ENCODE measurements around the gene PRSS2. TPM values are rescaled to one million over a fixed set of nuclear protein-coding genes. Genes with fewer than 3 reads are reported as not detected.
"Not testable (repeated sequence)": the region's sequence is repeated elsewhere in the genome, so short reads cannot be mapped to it uniquely, and the experiment has no call there.

The PRSS2 gene
- total RNA-seq, 3 donors from 2014 or later (not counting 1 experiment from before 2014, with no cell fraction given): not detected

DNA sequence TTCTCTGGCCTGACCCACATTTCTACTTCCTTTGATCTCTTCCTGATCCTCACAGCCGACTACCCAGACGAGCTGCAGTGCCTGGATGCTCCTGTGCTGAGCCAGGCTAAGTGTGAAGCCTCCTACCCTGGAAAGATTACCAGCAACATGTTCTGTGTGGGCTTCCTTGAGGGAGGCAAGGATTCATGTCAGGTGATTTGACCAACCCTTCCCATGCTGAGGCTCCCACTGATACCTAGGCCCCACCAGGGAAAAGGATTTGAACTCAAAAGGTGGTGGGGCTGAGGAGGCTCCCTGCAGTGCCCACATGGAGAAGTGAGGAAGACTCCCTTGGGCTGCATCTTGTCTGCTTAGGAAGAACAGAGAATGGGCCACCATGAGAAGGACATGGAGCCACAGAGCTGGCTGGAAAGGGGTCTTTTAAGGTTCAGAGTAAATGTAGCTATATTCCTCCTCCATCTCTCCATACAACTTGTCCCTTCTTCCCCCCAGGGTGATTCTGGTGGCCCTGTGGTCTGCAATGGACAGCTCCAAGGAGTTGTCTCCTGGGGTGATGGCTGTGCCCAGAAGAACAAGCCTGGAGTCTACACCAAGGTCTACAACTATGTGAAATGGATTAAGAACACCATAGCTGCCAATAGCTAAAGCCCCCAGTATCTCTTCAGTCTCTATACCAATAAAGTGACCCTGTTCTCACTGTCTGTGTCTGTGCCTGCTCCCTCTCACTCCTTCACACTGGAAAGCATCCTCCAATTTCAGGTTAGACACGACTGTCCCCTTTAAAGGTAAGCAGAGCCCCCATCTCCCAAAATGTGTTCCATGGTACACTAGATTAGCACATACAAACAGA lies 18.2 kb upstream of the PRSS2 start:
- no peaks in the 10 kb centered on the region for H3K36me3 Mint-ChIP-seq
- Histone ChIP-seq H3K36me3 (ENCODE audit: control insufficient read depth, insufficient read depth, low read length) (peaks cover 2% of the 10 kb centered on the region), H3K4me1 (ENCODE audit: control insufficient read depth, insufficient read depth, low read length) (no peaks in the 10 kb centered on the region), H3K27me3 (ENCODE audit: control insufficient read depth, insufficient read depth, low read length) (no peaks in the 10 kb centered on the region), H3K27ac (ENCODE audit: low read length) (no peak overlapping the region), H3K9me3 (ENCODE audit: control insufficient read depth, insufficient read depth, low read length) (no peaks in the 10 kb centered on the region), H3K4me3 (ENCODE audit: low read length) (no peak overlapping the region)
- H3K27ac Mint-ChIP-seq: no peak overlapping the region
- WGBS (ENCODE audit: insufficient coverage): 73% methylated on average over 3 of the region's 3 CpGs
- TF ChIP-seq, protein P1, sequence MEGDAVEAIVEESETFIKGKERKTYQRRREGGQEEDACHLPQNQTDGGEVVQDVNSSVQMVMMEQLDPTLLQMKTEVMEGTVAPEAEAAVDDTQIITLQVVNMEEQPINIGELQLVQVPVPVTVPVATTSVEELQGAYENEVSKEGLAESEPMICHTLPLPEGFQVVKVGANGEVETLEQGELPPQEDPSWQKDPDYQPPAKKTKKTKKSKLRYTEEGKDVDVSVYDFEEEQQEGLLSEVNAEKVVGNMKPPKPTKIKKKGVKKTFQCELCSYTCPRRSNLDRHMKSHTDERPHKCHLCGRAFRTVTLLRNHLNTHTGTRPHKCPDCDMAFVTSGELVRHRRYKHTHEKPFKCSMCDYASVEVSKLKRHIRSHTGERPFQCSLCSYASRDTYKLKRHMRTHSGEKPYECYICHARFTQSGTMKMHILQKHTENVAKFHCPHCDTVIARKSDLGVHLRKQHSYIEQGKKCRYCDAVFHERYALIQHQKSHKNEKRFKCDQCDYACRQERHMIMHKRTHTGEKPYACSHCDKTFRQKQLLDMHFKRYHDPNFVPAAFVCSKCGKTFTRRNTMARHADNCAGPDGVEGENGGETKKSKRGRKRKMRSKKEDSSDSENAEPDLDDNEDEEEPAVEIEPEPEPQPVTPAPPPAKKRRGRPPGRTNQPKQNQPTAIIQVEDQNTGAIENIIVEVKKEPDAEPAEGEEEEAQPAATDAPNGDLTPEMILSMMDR (IDR thresholded peaks at IDR 0.05): no peak
- intact Hi-C loops (cut with micrococcal nuclease): no loop called here
- no peak overlapping the region for H3K4me3 Mint-ChIP-seq
- peaks cover 0 to 3% of the 10 kb centered on the region in 2 donors for H3K27me3 Mint-ChIP-seq (ENCODE audit: low read depth in 2 of 2)
- ATAC-seq (no peak), DNase-seq (no peak)
- peaks cover 6 to 30% of the 10 kb centered on the region in 2 donors for H3K4me1 Mint-ChIP-seq
- H3K9me3 Mint-ChIP-seq: no peaks in the 10 kb centered on the region

DNA sequence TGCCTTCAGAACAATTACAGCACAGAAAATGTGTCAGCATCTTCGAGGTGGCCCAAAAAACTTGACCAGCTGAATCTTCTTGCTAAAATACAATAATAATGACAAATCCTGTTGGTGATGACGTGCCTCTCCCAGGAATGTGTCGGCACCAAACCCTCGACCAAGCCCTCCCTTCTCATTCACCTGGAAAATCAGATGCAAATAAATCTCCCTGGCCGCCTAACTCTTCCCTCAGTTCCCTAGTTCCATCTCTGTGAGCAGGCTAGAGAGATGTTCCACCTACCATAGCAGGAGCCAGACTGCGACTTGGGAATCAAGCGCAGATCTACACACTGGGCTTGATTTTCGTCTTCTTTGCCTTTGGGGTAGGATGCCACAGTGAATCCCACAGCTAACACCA lies 17.4 kb upstream of the PRSS2 start:
- ATAC-seq: no peak
- no peaks in the 10 kb centered on the region for H3K36me3 Mint-ChIP-seq

DNA sequence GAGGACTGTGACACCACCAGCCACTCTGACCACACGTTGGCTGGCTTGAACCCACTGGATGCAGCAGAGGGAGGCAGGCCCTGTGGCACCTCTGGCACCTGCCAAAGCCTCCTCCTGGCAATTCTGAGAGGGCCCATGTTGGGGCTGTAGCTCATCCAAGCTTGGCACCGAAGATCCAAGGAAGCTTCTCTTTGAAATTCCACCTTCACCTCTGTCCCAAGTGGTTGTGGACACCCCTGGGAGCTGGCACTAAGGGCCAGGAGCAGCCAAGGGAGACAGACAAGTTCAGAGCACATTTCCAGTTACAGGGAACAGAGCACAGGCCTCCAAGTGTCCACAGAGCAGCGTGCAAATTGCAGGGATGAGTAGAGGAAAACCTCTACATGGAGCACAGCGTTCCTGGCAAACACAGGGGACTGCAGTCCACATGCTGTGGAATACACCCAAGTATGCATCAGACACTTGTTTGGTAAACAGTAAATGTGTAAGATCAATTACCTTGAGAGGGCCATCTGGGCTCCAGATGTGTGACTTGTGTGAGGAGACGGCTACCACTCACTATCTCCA lies 16.8 kb upstream of the PRSS2 start:
- H3K36me3 ChIP-seq (ENCODE audit: control insufficient read depth, insufficient read depth, low read length); H3K27me3 Mint-ChIP-seq (ENCODE audit: low read depth in 2 of 2); H3K4me3 Mint-ChIP-seq; H3K36me3 Mint-ChIP-seq; DNase-seq; H3K9me3 ChIP-seq (ENCODE audit: control insufficient read depth, insufficient read depth, low read length); H3K4me3 ChIP-seq (ENCODE audit: low read length); H3K9me3 Mint-ChIP-seq; H3K27ac ChIP-seq (ENCODE audit: low read length); intact Hi-C loops (cut with micrococcal nuclease); H3K27me3 ChIP-seq (ENCODE audit: control insufficient read depth, insufficient read depth, low read length); ATAC-seq; H3K27ac Mint-ChIP-seq; H3K4me1 ChIP-seq (ENCODE audit: control insufficient read depth, insufficient read depth, low read length): not testable (repeated sequence)
- peaks cover 7 to 30% of the 10 kb centered on the region in 2 donors for H3K4me1 Mint-ChIP-seq
- WGBS (ENCODE audit: insufficient coverage): 81% methylated on average over 5 of the region's 5 CpGs

More for the DNA sequence above, 17.4 kb upstream of the PRSS2 start:
- DNase-seq: no peak
- peaks cover 2% of the 10 kb centered on the region for H3K36me3 ChIP-seq (ENCODE audit: control insufficient read depth, insufficient read depth, low read length)
- intact Hi-C loops (cut with micrococcal nuclease): no loop called here
- no peaks in the 10 kb centered on the region for H3K4me1 ChIP-seq (ENCODE audit: control insufficient read depth, insufficient read depth, low read length)
- no peak overlapping the region for H3K4me3 Mint-ChIP-seq
- H3K27me3 ChIP-seq (ENCODE audit: control insufficient read depth, insufficient read depth, low read length): no peaks in the 10 kb centered on the region
- H3K4me1 Mint-ChIP-seq: peaks cover 6 to 30% of the 10 kb centered on the region in 2 donors
- no peaks in the 10 kb centered on the region for H3K9me3 ChIP-seq (ENCODE audit: control insufficient read depth, insufficient read depth, low read length)
- TF ChIP-seq, protein P1 (IDR thresholded peaks at IDR 0.05): no peak
- H3K27me3 Mint-ChIP-seq (ENCODE audit: low read depth in 2 of 2): peaks cover 0 to 3% of the 10 kb centered on the region in 2 donors
- WGBS (ENCODE audit: insufficient coverage): 83% methylated on average over 7 of the region's 8 CpGs
- no peak overlapping the region for H3K4me3 ChIP-seq (ENCODE audit: low read length)
- no peaks in the 10 kb centered on the region for H3K9me3 Mint-ChIP-seq
- H3K27ac ChIP-seq (ENCODE audit: low read length): no peak overlapping the region
- no peak overlapping the region for H3K27ac Mint-ChIP-seq

Measured in natural killer cell (primary cell).